Keratinocyte (primary cell): ENCODE results near the gene PDE6G. TPM values are rescaled to one million over a fixed set of nuclear protein-coding genes. Genes with fewer than 3 reads are reported as not detected.
"Not testable (repeated sequence)": the region's sequence is repeated elsewhere in the genome, so short reads cannot be mapped to it uniquely, and the experiment has no call there.

Experiments used
- DNase-seq: peaks from one replicate; pipeline ENCODE4 v3.0.0-alpha.2; 2011; ENCODE audit warnings: low read depth, missing footprints, low spot score
- FAIRE-seq: peaks from 2 replicates; lab custom pipeline; 2011; peaks lifted over from hg19 to GRCh38; lab: Jason Lieb, UNC
- H2AFZ ChIP-seq: 2 replicates; pipeline ENCODE4 v1.6.0; 2012; ENCODE audit warnings: low read length, control low read depth, inconsistent platforms; ENCODE audit not compliant: control insufficient read depth
- H3K27ac ChIP-seq: 2 replicates; pipeline ENCODE4 v1.5.1; 2011; ENCODE audit warnings: low read length; ENCODE audit not compliant: control insufficient read depth, insufficient read depth
- H3K27me3 ChIP-seq: 3 replicates; pipeline ENCODE4 v1.6.0; 2011; ENCODE audit warnings: low read length; ENCODE audit not compliant: control insufficient read depth, insufficient read depth; ENCODE audit errors: extremely low read depth
- H3K36me3 ChIP-seq, 2 experiments: 2 replicates in 1 of 2; 3 replicates in 1 of 2; pipeline ENCODE4 v1.5.1; 2011; ENCODE audit warnings: low read length in 2 of 2, mild to moderate bottlenecking in 1 of 2; ENCODE audit not compliant: control insufficient read depth in 2 of 2, insufficient read depth in 2 of 2; ENCODE audit errors: extremely low read depth in 1 of 2
- H3K4me1 ChIP-seq: 3 replicates; pipeline ENCODE4 v1.5.1; 2011; ENCODE audit warnings: low read length; ENCODE audit not compliant: control insufficient read depth, insufficient read depth; ENCODE audit errors: extremely low read depth
- H3K4me2 ChIP-seq: 3 replicates; pipeline ENCODE4 v1.6.0; 2011; ENCODE audit warnings: low read depth, low read length; ENCODE audit not compliant: control insufficient read depth, insufficient read depth; ENCODE audit errors: extremely low read depth
- H3K4me3 ChIP-seq, 3 experiments: fragments of 200-600 bp in 1 of 3; sonication (generic) in 1 of 3; 2 replicates in 2 of 3; 3 replicates in 1 of 3; pipeline ENCODE4 v1.5.1; 2011 to 2016; ENCODE audit warnings: low read length in 3 of 3, mild to moderate bottlenecking in 3 of 3, control low read depth in 2 of 3, inconsistent platforms in 1 of 3, low read depth in 1 of 3, mixed read lengths in 1 of 3, mixed run types in 1 of 3, moderate library complexity in 1 of 3; ENCODE audit not compliant: control insufficient read depth in 2 of 3, insufficient read depth in 2 of 3; ENCODE audit errors: extremely low read depth in 1 of 3
- H3K79me2 ChIP-seq: 2 replicates; pipeline ENCODE4 v1.6.0; 2012; ENCODE audit warnings: low read length; ENCODE audit not compliant: control insufficient read depth, insufficient read depth
- H3K9ac ChIP-seq: 3 replicates; pipeline ENCODE4 v1.6.0; 2011; ENCODE audit warnings: low read length; ENCODE audit not compliant: control insufficient read depth, insufficient read depth; ENCODE audit errors: extremely low read depth
- H3K9me1 ChIP-seq: 3 replicates; pipeline ENCODE4 v1.6.0; 2011; ENCODE audit warnings: low read length; ENCODE audit not compliant: control insufficient read depth, insufficient read depth; ENCODE audit errors: extremely low read depth
- H3K9me3 ChIP-seq: 2 replicates; pipeline ENCODE4 v1.5.1; 2012; ENCODE audit warnings: low read depth, low read length; ENCODE audit not compliant: control insufficient read depth
- H4K20me1 ChIP-seq: 3 replicates; pipeline ENCODE4 v1.6.0; 2011; ENCODE audit warnings: low read length; ENCODE audit not compliant: control insufficient read depth, insufficient read depth; ENCODE audit errors: extremely low read depth
- CTCF ChIP-seq, 3 experiments: IDR thresholded peaks in 1 of 3; conservative IDR thresholded peaks in 1 of 3; optimal IDR thresholded peaks in 1 of 3; 2 replicates in 2 of 3; 3 replicates in 1 of 3; pipeline versions ENCODE3 to v1.5.1; 2011; ENCODE audit warnings: low read length in 3 of 3, mild to moderate bottlenecking in 3 of 3, moderate library complexity in 2 of 3, control low read depth in 1 of 3, inconsistent platforms in 1 of 3; ENCODE audit not compliant: insufficient read depth in 2 of 3; ENCODE audit errors: extremely low read depth in 1 of 3
- EZH2 ChIP-seq: IDR thresholded peaks from one replicate; pipeline ENCODE4 v1.6.1; 2012; ENCODE audit warnings: inconsistent platforms, mild to moderate bottlenecking, low read length, moderate library complexity
- dilution Hi-C: fragments of 300-500 bp; cut with MboI; formaldehyde crosslinking; loops from one replicate; pipeline ENCODE4 v1.7.0; 2020; ENCODE audit warnings: low sequenced_read_pairs; ENCODE audit not compliant: extremely low pct_ligation_motif_present
- polyA plus RNA-seq, 5 experiments: library from polyadenylated mRNA; depleted of rRNA in 3 of 5; stranded (reverse) in 3 of 5; stranded (forward) in 1 of 5; unstranded in 1 of 5; fragments of >200 nt; gene quantifications; 1 replicate in 1 of 5; 2 replicates in 3 of 5; 3 replicates in 1 of 5; pipeline versions ENCODE4 v1.2.1 to v1.2.3, GENCODE V29; 2011 to 2012; ENCODE audit warnings: missing spikeins in 2 of 5, low read depth in 1 of 5, low replicate concordance in 1 of 5

The PDE6G gene
- polyA plus RNA-seq, 1 donor (not counting 4 experiments of a cell fraction or from before 2014, with no cell fraction given): not detected

GRCh38 chr17:81675515-81676221 lies 19.3 kb upstream of the PDE6G start:
- H4K20me1 ChIP-seq, H3K9me3 ChIP-seq, DNase-seq, dilution Hi-C loops, H3K27me3 ChIP-seq, H3K27ac ChIP-seq, H3K4me2 ChIP-seq, H3K79me2 ChIP-seq, H2AFZ ChIP-seq, H3K4me1 ChIP-seq, H3K4me3 ChIP-seq, H3K9ac ChIP-seq, H3K9me1 ChIP-seq: not testable (repeated sequence)
- FAIRE-seq: peak; percentile 64
- peak; percentile 23 to 49 (median 30) for TF ChIP-seq CTCF (optimal IDR thresholded peaks at IDR 0.05 in 1 of 3, IDR thresholded peaks at IDR 0.05 in 1 of 3, conservative IDR thresholded peaks at IDR 0.05 in 1 of 3; ENCODE audit: extremely low read depth in 1 of 3, insufficient read depth in 2 of 3, low read length in 3 of 3)
- peaks cover 28 to 33% of the 10 kb centered on the region in 2 experiments for H3K36me3 ChIP-seq

- no peaks in the 10 kb centered on the region for H3K9me1 ChIP-seq
- H3K79me2 ChIP-seq: peaks cover 17% of the 10 kb centered on the region
- H2AFZ ChIP-seq: no peak overlapping the region
- no peak overlapping the region for H3K27ac ChIP-seq
- H3K27me3 ChIP-seq: no peaks in the 10 kb centered on the region
- no peak overlapping the region for H3K4me2 ChIP-seq
- H3K4me1 ChIP-seq: peaks cover 5% of the 10 kb centered on the region
- peaks cover 38% of the 10 kb centered on the region in 2 experiments for H3K36me3 ChIP-seq
- dilution Hi-C loops: no loop called here
- DNase-seq (no peak), FAIRE-seq (no peak)
- no peaks in the 10 kb centered on the region for H3K9me3 ChIP-seq
- TF ChIP-seq CTCF (optimal IDR thresholded peaks at IDR 0.05 in 1 of 3, IDR thresholded peaks at IDR 0.05 in 1 of 3, conservative IDR thresholded peaks at IDR 0.05 in 1 of 3; ENCODE audit: extremely low read depth in 1 of 3, insufficient read depth in 2 of 3, low read length in 3 of 3): no peak
- TF ChIP-seq EZH2: no peak
- H4K20me1 ChIP-seq: no peaks in the 10 kb centered on the region
- H3K4me3 ChIP-seq: no peak overlapping the region
- no peak overlapping the region for H3K9ac ChIP-seq
These were observed 17.4 kb upstream of the PDE6G start for GRCh38 chr17:81673561-81674258.
